GM12875 (cell line): ENCODE results near the gene FSTL4.
A peak's percentile ranks its signal among the peaks of the same experiment; 100 is the strongest.

Source experiments
- H3K4me3 ChIP-seq: one replicate; pipeline ENCODE4 v1.5.1; 2011; ENCODE audit warnings: low read depth, low read length, control low read depth
- TF ChIP-seq, protein P1 (sequence below): IDR thresholded peaks from 2 replicates; pipeline ENCODE4 v1.5.1; 2011; ENCODE audit warnings: low read depth, mild to moderate bottlenecking, control low read depth, inconsistent platforms, low read length, moderate library complexity, borderline replicate concordance; ENCODE audit not compliant: insufficient read depth

Gene FSTL4

DNA sequence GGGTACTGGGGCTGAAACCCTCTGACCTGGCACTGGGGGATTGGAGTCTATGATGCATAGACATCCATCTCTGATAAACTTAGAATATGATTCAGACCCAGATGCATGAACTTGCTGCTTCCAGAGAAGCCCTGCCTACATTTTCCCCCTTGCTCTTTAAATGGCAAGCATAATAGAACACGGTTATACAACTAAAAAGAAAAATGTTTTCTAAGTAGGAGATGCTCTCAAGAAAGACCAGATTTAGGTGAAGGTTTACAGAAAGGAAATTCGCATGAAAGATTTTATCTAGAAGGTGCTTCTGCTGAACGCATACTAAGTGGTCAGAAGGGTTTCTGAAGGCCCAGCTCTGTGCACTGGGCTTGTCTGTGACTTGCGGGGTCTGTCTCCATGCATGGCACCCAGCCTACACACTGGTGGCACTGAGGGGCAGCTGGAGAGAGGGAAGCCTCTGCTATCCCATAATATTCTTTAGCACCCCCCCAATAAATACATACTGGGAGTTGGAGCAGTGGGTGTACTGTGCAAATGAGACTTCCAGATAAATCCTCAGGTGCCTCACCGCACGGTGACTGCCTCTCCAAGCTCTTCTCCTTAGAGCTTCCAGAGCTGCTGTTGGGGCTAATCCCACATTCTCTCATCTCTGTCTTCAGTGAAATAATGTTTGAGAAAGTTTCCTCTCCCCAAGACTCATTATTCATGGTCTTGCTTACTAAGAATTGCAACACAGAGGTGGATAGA, 114.6 kb downstream of the FSTL4 start:
- no peak overlapping the region for H3K4me3 ChIP-seq
- TF ChIP-seq, protein P1, sequence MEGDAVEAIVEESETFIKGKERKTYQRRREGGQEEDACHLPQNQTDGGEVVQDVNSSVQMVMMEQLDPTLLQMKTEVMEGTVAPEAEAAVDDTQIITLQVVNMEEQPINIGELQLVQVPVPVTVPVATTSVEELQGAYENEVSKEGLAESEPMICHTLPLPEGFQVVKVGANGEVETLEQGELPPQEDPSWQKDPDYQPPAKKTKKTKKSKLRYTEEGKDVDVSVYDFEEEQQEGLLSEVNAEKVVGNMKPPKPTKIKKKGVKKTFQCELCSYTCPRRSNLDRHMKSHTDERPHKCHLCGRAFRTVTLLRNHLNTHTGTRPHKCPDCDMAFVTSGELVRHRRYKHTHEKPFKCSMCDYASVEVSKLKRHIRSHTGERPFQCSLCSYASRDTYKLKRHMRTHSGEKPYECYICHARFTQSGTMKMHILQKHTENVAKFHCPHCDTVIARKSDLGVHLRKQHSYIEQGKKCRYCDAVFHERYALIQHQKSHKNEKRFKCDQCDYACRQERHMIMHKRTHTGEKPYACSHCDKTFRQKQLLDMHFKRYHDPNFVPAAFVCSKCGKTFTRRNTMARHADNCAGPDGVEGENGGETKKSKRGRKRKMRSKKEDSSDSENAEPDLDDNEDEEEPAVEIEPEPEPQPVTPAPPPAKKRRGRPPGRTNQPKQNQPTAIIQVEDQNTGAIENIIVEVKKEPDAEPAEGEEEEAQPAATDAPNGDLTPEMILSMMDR = no peak

DNA sequence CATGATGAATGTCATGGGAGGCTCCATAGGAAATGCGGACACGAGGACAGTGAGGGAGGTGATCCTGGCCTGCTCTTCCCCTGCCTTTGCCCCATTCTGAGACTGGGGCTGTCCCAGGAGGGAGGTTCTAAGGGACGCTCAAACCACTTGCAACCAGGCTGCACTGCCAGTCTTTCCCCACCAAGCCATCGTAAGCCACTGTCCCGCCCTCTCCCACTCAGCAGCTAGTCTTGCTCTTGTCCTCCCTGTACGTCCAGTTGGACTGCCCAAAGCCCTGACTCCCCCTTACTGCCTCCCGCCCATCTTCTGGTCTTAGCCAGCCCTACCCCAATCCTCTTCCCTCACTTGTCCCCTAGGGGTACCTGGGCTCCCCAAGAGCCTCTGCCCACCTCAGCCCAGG, 115.7 kb downstream of the FSTL4 start:
- TF ChIP-seq, protein P1 = no peak
- H3K4me3 ChIP-seq = no peak overlapping the region

DNA sequence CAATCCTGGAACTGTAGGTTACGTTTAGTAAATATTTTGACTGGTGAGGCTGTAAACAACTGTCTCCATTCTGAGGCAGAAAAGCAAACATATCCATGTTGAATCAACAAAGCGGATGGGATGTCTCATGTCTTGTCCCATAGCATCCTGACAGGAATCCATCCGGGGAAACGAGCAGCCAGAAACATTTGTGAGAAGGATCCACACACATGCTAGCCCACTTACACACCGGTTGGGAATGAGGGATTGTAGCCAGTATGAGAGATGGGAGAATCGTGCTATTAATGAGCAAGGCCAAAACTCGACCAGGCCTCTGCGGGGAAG, 117.5 kb downstream of the FSTL4 start:
- no peak overlapping the region for H3K4me3 ChIP-seq
- TF ChIP-seq, protein P1 = no peak

DNA sequence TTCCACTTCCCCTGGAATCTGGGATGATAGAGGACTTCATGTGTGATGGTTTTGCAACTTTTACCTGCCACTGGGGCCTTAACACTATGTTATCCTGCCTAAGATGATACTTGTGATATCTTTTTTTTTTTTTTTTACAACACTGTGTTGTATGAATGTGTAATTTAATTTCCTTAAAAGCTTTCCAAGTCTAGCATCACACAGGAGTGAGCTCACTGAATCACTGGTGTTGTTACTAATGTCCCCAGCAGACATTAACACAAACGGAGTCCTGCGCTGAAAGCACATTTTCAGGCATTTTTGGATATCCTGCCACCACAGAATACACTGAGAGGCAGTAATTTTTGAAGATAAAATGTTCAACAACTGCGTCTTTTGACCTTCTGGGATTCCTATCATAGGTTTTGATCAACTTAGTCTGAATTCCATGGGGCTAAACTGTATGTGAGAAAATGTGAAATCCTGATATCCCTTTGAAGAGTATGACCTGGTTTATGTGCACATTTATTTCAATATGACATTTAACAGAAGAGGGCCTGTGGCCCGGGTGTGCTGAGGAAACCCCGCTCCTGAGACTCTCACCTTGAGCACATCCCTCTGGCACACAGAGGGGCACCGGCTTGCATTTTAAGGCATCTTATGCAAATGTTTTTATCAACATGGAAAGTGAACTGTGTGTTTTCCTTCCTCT, 118.0 kb downstream of the FSTL4 start:
- no peak overlapping the region for H3K4me3 ChIP-seq
- TF ChIP-seq, protein P1 = no peak

DNA sequence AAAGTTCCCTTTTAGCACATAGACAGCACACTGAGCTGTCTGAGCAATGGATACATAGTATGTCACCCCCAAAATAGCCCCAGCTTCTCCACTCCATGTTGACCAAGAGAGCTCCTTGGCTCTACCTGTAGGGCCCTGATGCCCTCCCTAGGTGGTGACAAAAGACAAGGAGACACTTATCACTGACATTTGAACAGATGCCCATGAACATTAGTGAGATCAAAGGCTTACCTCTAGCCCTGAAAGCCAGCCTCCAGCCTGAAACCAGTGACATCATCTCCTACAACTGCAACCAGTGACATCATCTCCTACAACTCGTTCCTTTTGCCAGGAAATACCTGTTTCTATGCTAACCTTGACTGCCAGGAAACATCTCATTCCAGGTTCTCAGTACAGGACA, 122.7 kb downstream of the FSTL4 start:
- TF ChIP-seq, protein P1 = peak; percentile 29; the same call in 1 of the 2 replicates
- no peak overlapping the region for H3K4me3 ChIP-seq

DNA sequence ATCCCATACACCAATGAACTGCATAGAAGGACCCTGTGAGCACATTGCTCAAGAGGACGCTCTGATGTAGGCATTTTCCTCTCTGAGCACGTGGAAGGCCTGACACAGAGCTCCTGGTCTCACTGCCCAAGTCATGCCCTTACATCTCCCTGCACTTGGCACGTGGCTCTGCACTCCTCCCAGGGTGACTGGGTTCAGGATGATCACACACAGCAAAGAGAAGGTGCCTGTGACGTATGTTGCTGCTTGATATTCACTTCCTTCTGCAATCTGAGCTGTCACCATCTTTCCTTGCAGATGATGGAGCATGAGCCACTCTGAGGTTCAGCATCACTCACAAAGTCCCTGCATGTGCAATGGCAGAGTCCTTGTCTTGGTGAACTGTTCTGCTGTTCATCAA, 125.2 kb downstream of the FSTL4 start:
- TF ChIP-seq, protein P1 = no peak
- H3K4me3 ChIP-seq = no peak overlapping the region

DNA sequence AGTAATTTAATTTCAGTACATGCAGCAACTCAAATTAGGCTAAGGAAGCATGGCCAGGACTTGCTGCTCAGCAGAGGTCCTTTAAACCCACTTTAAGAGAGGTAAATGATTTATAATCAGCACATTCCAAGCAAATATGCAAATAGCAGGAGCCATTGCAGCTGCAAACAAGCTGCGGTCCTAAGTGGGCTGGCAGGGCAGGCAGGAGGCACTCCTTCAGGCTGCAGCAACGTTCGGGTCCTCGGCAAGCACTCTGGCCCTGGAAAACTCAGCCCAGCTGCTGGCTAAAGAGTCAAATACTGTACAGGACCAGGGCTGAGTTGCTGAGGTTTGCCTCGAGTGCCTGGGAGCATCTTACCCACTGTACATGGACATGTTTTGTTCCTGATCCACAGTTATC, 126.9 kb downstream of the FSTL4 start:
- no peak overlapping the region for H3K4me3 ChIP-seq
- TF ChIP-seq, protein P1 = no peak
